GM19043 (cell line): ENCODE measurements around the gene DTX1.

Experiments
- ATAC-seq: cut with Tn5 transposase; IDR thresholded peaks from one replicate; pipeline ENCODE4 v1.9.1; 2021; ENCODE audit warnings: low read depth; ENCODE audit not compliant: unreplicated experiment

DTX1 gene

GRCh38 chr12:113069751-113070116, 13.2 kb downstream of the DTX1 start:
- no peak for ATAC-seq

- no peak for ATAC-seq
Measured at GRCh38 chr12:113070117-113070906, 13.8 kb downstream of the DTX1 start.

- ATAC-seq = no peak
Measured at GRCh38 chr12:113071135-113072112, 14.9 kb downstream of the DTX1 start.

- no peak for ATAC-seq
Measured at GRCh38 chr12:113072136-113072535, 15.6 kb downstream of the DTX1 start.

GRCh38 chr12:113073586-113073985, 17.1 kb downstream of the DTX1 start:
- ATAC-seq = no peak

GRCh38 chr12:113075137-113075683, 18.7 kb downstream of the DTX1 start:
- ATAC-seq = peak; percentile 87

GRCh38 chr12:113077057-113077858, 20.7 kb downstream of the DTX1 start:
- ATAC-seq = no peak

- no peak for ATAC-seq
Measured at GRCh38 chr12:113077859-113078255, 21.3 kb downstream of the DTX1 start.

- ATAC-seq = no peak
Measured at GRCh38 chr12:113081873-113082272, 25.3 kb downstream of the DTX1 start.

GRCh38 chr12:113082486-113083148, 26.1 kb downstream of the DTX1 start:
- ATAC-seq = peak; percentile 66

- ATAC-seq = no peak
Measured at GRCh38 chr12:113083863-113084435, 27.4 kb downstream of the DTX1 start.

- ATAC-seq = no peak
Measured at GRCh38 chr12:113086249-113087164, 30.0 kb downstream of the DTX1 start.

GRCh38 chr12:113087193-113087592, 30.7 kb downstream of the DTX1 start:
- no peak for ATAC-seq

GRCh38 chr12:113088037-113088436, 31.5 kb downstream of the DTX1 start:
- no peak for ATAC-seq

GRCh38 chr12:113088971-113089756, 32.6 kb downstream of the DTX1 start:
- no peak for ATAC-seq

GRCh38 chr12:113089839-113090238, 33.3 kb downstream of the DTX1 start:
- no peak for ATAC-seq

GRCh38 chr12:113090740-113091139, 34.2 kb downstream of the DTX1 start:
- no peak for ATAC-seq

- ATAC-seq = no peak
Measured at GRCh38 chr12:113091506-113091905, 35.0 kb downstream of the DTX1 start.
